SK-N-SH treated with all-trans-retinoic acid at 6 μM for 48 hours (cell line): ENCODE data around the gene RIN3.

Source experiments
- ARNTL ChIP-seq: fragments of 450-650 bp; formaldehyde crosslinking; IDR thresholded peaks from 2 replicates; pipeline ENCODE4 v1.5.0; 2020; ENCODE audit warnings: low read depth, mild to moderate bottlenecking, moderate library complexity, borderline replicate concordance
- BACH2 ChIP-seq: fragments of 250-450 bp; sonication (Bioruptor Pico); IDR thresholded peaks from 2 replicates; pipeline ENCODE4 v1.9.0; 2021; ENCODE audit warnings: mild to moderate bottlenecking, borderline replicate concordance
- CREB5 ChIP-seq: fragments of 250-450 bp; sonication (Bioruptor Pico); IDR thresholded peaks from 2 replicates; pipeline ENCODE4 v1.5.1; 2020; ENCODE audit warnings: low read depth, mild to moderate bottlenecking, moderate library complexity

DNA sequence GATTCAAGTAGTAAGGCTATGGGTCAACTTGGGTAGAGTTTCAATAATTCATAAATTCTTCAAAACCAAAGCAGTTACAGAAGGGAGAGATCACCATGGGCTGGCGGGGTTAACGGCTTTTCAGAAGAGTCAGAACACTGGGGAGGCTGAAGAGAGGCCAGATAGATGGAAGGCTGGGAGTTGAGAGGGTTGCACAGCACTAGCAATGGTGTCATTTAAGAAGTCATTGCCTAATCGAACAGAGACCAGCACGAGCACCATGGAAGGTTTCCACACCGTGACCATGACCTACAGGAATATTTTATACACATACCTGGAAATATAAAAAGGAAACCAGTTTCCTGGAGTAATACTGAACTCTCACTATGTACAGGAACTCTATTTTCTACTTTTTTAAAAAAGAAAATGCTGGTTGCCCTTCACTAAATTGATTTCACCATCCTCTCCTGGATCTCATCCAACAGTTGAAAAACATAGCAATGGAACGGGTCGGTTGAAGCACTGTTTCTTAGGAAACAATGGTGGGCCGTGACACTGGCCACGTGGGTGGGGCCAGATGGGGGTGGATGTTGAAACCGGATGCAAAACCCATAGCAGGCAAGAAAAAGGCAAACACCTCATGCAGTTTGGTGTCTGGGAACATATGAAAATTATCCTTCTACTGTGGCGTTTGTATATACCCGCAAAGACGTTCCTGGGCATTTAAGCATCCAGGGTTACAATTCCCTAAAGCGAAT lies 38.0 kb upstream of the RIN3 start:
- no peak for TF ChIP-seq CREB5
- TF ChIP-seq BACH2 (CRISPR knock-in tag) = no peak
- TF ChIP-seq ARNTL (CRISPR knock-in tag) = no peak
